Measurements from ENCODE around the gene SYTL3.

SYTL3 gene

DNA sequence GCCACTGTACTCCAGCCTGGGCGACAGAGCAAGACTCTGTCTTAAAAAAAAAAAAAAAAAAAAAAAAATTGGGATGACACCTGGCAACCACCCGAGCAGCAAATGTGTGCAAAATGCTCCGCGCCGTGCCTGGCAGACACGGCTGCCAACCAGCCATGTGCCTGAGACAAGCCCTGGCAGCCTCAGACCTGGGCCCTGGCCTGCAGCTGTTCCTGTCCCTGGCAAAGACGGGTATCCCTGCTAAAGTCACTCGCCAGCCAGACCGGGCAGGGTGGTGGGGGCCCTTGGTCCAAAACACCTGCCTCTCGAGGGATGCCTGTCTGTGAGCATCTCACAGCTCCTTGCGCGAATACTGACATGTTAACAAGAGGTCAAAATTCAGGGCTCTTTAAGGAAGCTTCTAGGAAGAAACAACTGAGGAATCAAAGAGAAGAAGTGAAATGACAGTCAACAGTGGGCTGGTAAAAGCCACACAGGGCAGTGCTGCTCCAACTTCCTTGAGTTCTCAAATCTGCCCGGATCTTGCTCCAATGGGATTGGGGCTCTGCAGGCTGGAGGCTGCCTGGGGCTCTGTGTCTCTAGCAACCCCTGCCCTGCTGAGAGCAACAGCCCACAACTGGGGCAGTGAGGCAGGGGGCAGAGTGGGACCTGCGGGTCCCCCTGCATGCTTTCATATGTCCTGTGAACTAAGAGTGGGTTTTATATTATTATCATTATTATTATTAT, 53.4 kb downstream of the SYTL3 start:
- in situ Hi-C loops (cut with HindIII; ENCODE audit: low sequenced_read_pairs): no loop called here
- TF ChIP-seq, protein P1, sequence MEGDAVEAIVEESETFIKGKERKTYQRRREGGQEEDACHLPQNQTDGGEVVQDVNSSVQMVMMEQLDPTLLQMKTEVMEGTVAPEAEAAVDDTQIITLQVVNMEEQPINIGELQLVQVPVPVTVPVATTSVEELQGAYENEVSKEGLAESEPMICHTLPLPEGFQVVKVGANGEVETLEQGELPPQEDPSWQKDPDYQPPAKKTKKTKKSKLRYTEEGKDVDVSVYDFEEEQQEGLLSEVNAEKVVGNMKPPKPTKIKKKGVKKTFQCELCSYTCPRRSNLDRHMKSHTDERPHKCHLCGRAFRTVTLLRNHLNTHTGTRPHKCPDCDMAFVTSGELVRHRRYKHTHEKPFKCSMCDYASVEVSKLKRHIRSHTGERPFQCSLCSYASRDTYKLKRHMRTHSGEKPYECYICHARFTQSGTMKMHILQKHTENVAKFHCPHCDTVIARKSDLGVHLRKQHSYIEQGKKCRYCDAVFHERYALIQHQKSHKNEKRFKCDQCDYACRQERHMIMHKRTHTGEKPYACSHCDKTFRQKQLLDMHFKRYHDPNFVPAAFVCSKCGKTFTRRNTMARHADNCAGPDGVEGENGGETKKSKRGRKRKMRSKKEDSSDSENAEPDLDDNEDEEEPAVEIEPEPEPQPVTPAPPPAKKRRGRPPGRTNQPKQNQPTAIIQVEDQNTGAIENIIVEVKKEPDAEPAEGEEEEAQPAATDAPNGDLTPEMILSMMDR (IDR thresholded peaks at IDR 0.05; ENCODE audit: low read depth, low read length, missing control alignments): no peak
- H3K4me3 ChIP-seq (ENCODE audit: low read depth, low read length): no peak overlapping the region
- DNase-seq (ENCODE audit: low read depth): no peak

DNA sequence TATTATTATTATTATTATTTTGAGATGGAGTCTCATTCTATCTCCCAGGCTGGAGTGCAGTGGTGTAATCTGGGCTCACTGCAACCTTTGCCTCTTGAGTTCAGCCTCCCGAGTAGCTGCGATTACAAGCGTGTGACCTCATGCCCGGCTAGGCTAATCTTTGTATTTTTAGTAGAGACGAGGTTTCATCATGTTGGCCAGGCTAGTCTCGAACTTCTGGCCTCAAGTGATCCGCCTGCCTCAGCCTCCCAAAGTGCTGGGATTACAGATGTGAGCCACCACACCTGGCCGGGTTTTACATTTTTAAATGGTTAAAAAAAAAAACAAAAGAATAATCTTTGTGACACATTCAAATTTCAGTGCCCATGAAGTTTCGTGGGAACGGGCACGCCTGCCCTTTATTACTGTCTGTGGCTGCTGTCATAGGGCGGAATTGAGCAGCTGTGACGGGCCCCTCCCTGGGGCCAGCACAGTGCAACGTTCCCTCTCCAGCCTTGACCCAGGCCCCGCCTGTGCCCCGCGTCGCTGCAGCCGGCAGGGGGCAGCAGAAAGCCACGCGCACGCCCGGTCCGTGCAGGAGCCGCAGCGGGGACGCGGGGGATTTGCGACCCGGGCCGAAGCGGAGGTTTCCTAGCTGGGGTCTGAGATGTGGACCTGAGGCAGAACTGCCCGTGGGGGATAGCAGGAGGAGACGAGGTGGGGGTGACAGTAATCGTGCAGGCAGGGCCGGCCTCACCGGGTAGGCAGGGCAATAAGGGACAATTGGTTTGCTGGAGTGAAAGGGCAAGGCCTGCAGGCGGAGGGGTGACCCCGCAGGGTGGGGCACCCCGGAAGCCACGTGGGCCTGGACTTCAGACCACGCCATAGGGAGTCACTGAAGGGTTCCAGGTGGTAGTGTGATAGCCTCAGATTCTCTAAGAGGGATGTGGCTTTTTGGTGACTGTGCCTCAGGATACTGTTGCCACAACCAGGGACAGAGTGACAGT, 54.3 kb downstream of the SYTL3 start:
- H3K4me3 ChIP-seq (ENCODE audit: low read depth, low read length): peak overlapping the region; percentile 35
- TF ChIP-seq, protein P1 (IDR thresholded peaks at IDR 0.05; ENCODE audit: low read depth, low read length, missing control alignments): peak; percentile 97
- DNase-seq (ENCODE audit: low read depth): no peak
- in situ Hi-C loops (cut with HindIII; ENCODE audit: low sequenced_read_pairs): no loop called here

DNA sequence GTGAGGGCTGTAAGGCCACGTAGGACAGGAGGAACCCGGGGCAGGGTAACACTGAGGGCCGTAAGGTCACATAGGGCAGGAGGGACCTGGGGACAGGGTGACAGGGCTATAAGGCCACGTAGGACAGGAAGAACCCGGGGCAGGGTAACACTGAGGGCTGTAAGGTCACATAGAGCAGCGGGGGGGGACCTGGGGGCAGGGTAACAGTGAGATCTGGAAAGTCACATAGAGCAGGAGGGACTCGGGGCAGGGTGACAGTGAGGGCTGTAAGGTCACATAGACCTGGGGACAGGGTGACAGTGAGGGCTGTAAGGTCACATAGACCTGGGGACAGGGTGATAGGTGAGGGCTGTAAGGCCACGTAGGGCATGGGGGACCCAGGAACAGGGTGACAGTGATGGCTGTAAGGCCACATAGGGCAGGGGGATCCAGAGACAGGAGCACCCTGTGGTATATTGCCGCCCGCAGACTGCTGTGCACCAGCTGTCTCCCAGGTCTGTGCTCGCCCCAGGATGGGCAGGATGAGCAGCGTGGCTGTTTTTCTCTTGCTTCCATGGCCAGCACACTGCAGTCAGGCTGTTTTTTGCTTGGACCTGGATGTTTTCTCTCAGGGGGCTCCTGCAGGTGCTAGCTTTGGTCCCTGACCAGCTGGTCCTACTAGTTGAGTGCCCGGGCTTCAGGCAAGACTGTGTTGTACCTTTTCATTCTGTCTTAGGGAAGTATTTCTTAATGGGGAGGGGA, 55.7 kb downstream of the SYTL3 start:
- H3K4me3 ChIP-seq (ENCODE audit: low read depth, low read length): no peak overlapping the region
- TF ChIP-seq, protein P1 (IDR thresholded peaks at IDR 0.05; ENCODE audit: low read depth, low read length, missing control alignments): no peak
- in situ Hi-C loops (cut with HindIII; ENCODE audit: low sequenced_read_pairs): loop anchor here (5.0 kb wide), 2 partner anchors 52 to 267 kb away; no protein-coding TSS in a partner anchor
- no peak for DNase-seq (ENCODE audit: low read depth)

DNA sequence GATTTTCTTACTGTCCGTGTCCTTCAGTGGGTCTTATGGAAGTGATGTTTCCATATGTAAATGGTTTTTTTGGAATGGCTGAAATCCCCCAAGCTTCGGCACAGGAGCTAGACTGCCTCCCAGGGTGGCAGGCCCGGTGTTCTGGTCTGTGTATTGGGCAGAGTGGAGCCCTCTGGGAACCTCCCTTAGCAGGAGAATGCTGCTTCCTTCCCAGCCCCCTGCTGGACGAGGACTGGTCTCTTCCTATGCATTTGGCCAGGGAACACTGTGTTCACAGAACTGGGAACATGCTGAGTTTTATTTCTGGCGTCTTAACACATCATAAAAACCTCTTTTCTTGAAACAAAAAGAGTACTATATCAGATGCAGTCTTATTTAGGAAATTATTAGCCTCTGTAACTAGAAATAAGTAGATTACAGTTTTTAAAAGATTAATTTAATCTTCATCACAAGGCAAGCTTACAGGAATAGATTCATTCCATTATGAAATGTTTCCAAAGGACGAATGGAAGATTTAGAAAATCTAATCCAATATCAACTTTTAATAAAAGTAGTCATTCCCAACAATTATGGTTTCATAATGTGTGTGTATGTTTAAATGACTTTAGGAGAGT, 56.6 kb downstream of the SYTL3 start:
- H3K4me3 ChIP-seq (ENCODE audit: low read depth, low read length): no peak overlapping the region
- in situ Hi-C loops (cut with HindIII; ENCODE audit: low sequenced_read_pairs): loop anchor here (5.0 kb wide), 2 partner anchors 51 to 266 kb away; no protein-coding TSS in a partner anchor
- no peak for DNase-seq (ENCODE audit: low read depth)
- TF ChIP-seq, protein P1 (IDR thresholded peaks at IDR 0.05; ENCODE audit: low read depth, low read length, missing control alignments): peak; percentile 78

DNA sequence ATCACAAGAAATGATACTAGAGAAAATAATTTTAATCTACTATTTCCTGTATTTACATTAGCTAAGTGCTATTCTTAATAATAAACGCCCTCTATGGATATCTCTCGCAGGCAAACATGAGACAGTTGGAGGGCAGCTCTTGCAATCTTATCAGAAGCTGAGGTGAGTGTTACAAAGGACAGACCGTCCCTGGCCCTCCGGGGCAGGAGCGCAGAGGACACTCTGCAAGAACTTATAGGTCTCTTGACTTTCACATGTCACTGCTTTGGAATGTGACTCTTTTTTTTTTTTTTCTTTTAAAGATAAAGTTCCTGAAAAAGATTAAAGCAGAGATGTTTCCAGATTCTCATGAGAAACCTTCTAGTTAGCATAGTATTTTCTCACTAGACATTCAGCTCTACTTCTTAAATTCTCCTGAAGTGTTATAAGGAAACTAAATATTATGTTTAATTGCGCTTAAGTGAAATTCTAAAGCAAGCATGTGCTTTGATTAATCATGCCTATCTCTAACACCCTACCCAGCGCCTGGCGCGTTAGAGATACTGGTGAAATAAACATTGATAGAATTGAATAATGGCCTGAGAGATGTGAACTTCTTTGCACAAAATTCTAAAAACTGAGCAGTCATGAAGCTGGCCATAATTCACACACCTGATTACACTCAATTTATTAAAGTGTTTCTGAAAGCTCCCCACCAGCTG, 57.4 kb downstream of the SYTL3 start:
- H3K4me3 ChIP-seq (ENCODE audit: low read depth, low read length): no peak overlapping the region
- in situ Hi-C loops (cut with HindIII; ENCODE audit: low sequenced_read_pairs): loop anchor here (5.0 kb wide), 2 partner anchors 50 to 265 kb away; no protein-coding TSS in a partner anchor
- TF ChIP-seq, protein P1 (IDR thresholded peaks at IDR 0.05; ENCODE audit: low read depth, low read length, missing control alignments): no peak
- DNase-seq (ENCODE audit: low read depth): no peak
